Measurements from ENCODE around the gene SLC30A10.

GRCh38 chr1:219909476-219909875 is 18.9 kb downstream of the SLC30A10 start:
- TF ChIP-seq CTCF (conservative IDR thresholded peaks at IDR 0.05 in 1 of 2, IDR thresholded peaks at IDR 0.05 in 1 of 2; ENCODE audit: extremely low read depth in 1 of 2, insufficient read depth in 1 of 2, low read depth in 1 of 2, low read length in 2 of 2) (no peak), EZH2 (IDR thresholded peaks at IDR 0.05; ENCODE audit: borderline replicate concordance, low read length) (no peak)
